GM21576 (cell line): ENCODE data around the gene MARK3.

Experiments used
- ATAC-seq: cut with Tn5 transposase; IDR thresholded peaks from one replicate; pipeline ENCODE4 v1.9.1; 2021; ENCODE audit warnings: mild to moderate bottlenecking, moderate library complexity; ENCODE audit not compliant: unreplicated experiment

MARK3 gene

GRCh38 chr14:103533137-103533998 is 148.2 kb downstream of the MARK3 start:
- ATAC-seq, result no peak

GRCh38 chr14:103533999-103534575 is 148.9 kb downstream of the MARK3 start:
- ATAC-seq, result no peak

- ATAC-seq, result no peak
Observed at GRCh38 chr14:103534576-103535061, 149.4 kb downstream of the MARK3 start.

GRCh38 chr14:103535081-103535890 is 150.1 kb downstream of the MARK3 start:
- ATAC-seq, result no peak

GRCh38 chr14:103535891-103536565 is 150.8 kb downstream of the MARK3 start:
- no peak for ATAC-seq

- no peak for ATAC-seq
Observed at GRCh38 chr14:103536693-103537092, 151.5 kb downstream of the MARK3 start.

- no peak for ATAC-seq
Observed at GRCh38 chr14:103537175-103537990, 152.2 kb downstream of the MARK3 start.

GRCh38 chr14:103538291-103539055 is 153.3 kb downstream of the MARK3 start:
- no peak for ATAC-seq

- no peak for ATAC-seq
Observed at GRCh38 chr14:103539056-103539825, 154.0 kb downstream of the MARK3 start.

- no peak for ATAC-seq
Observed at GRCh38 chr14:103540821-103541708, 155.8 kb downstream of the MARK3 start.

GRCh38 chr14:103541709-103542604 is 156.7 kb downstream of the MARK3 start:
- no peak for ATAC-seq

GRCh38 chr14:103542605-103543088 is 157.4 kb downstream of the MARK3 start:
- no peak for ATAC-seq

GRCh38 chr14:103543140-103543539 is 157.9 kb downstream of the MARK3 start:
- ATAC-seq, result no peak

GRCh38 chr14:103543721-103544387 is 158.6 kb downstream of the MARK3 start:
- no peak for ATAC-seq

- ATAC-seq, result no peak
Observed at GRCh38 chr14:103544388-103545218, 159.4 kb downstream of the MARK3 start.
